Osteoblast (primary cell): ENCODE measurements around the gene EIF4E. TPM values are rescaled to one million over a fixed set of nuclear protein-coding genes. Genes with fewer than 3 reads are reported as not detected.

Source experiments
- DNase-seq: peaks from one replicate; pipeline ENCODE4 v3.0.0; 2011; ENCODE audit warnings: low spot score, mixed read lengths; ENCODE audit not compliant: insufficient read length; ENCODE audit errors: missing footprints
- H2AFZ ChIP-seq: 2 replicates; pipeline ENCODE4 v1.6.0; 2011; ENCODE audit warnings: mild to moderate bottlenecking, low read length
- H3K27ac ChIP-seq: 2 replicates; pipeline ENCODE4 v1.5.1; 2011; ENCODE audit warnings: mild to moderate bottlenecking, low read depth, low read length, moderate library complexity
- H3K27me3 ChIP-seq: 2 replicates; pipeline ENCODE4 v1.6.0; 2012; ENCODE audit warnings: mild to moderate bottlenecking, control low read depth, inconsistent platforms, low read length, moderate library complexity; ENCODE audit not compliant: insufficient read depth
- H3K36me3 ChIP-seq: 2 replicates; pipeline ENCODE4 v1.5.1; 2011; ENCODE audit warnings: mild to moderate bottlenecking, low read length, control low read depth, moderate library complexity; ENCODE audit not compliant: insufficient read depth
- H3K4me1 ChIP-seq: 2 replicates; pipeline ENCODE4 v1.5.1; 2011; ENCODE audit warnings: mild to moderate bottlenecking, low read length, control low read depth, moderate library complexity; ENCODE audit not compliant: insufficient read depth
- H3K4me2 ChIP-seq: 2 replicates; pipeline ENCODE4 v1.6.0; 2011; ENCODE audit warnings: mild to moderate bottlenecking, low read length; ENCODE audit not compliant: insufficient read depth
- H3K4me3 ChIP-seq: fragments of 200-600 bp; sonication (generic); 3 replicates; pipeline ENCODE4 v1.5.1; 2012; ENCODE audit warnings: mild to moderate bottlenecking, low read length, inconsistent platforms; ENCODE audit not compliant: insufficient read depth
- H3K79me2 ChIP-seq: 2 replicates; pipeline ENCODE4 v1.6.0; 2012; ENCODE audit warnings: mild to moderate bottlenecking, low read length, control low read depth, inconsistent platforms; ENCODE audit not compliant: insufficient read depth
- H3K9me3 ChIP-seq: 2 replicates; pipeline ENCODE4 v1.5.1; 2011; ENCODE audit warnings: low read depth, low read length, control low read depth
- H4K20me1 ChIP-seq: 2 replicates; pipeline ENCODE4 v1.6.0; 2012; ENCODE audit warnings: mild to moderate bottlenecking, low read length, control low read depth; ENCODE audit not compliant: insufficient read depth
- total RNA-seq: library from RNA; depleted of rRNA; stranded (reverse); fragments of >200 nt; gene quantifications from 2 replicates; pipeline ENCODE4 v1.2.3, GENCODE V29; 2012
- TF ChIP-seq, protein P1 (sequence below): IDR thresholded peaks from 2 replicates; pipeline ENCODE4 v1.5.1; 2011; ENCODE audit warnings: mild to moderate bottlenecking, low read depth, low read length, moderate library complexity; ENCODE audit errors: extremely low read depth

The EIF4E gene
- total RNA-seq, 1 donor, result 105 TPM

DNA sequence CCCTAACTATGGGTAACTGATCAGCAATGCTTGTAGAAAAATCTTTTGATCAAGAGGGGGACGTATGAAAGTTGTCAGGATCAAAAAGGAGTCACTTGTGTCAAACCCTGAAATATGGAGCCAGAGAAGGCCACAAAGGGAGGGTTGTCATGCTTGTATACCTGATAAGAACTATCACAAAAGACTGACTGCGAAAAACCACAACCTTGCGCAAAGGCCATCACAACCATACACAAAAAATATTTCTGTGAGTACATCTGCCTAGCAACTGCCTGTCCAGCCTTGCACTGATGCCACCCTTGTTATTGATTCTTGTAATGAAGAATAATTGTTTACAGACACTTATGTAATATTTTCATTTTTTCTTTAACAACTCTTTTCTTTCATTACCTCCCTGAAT is 22.8 kb upstream of the EIF4E start:
- no peak overlapping the region for H2AFZ ChIP-seq
- no peaks in the 10 kb centered on the region for H3K4me1 ChIP-seq
- H3K4me3 ChIP-seq, result no peak overlapping the region
- no peaks in the 10 kb centered on the region for H3K9me3 ChIP-seq
- no peak overlapping the region for H3K27ac ChIP-seq
- H3K36me3 ChIP-seq, result no peaks in the 10 kb centered on the region
- H3K79me2 ChIP-seq, result no peaks in the 10 kb centered on the region
- DNase-seq, result no peak
- no peaks in the 10 kb centered on the region for H3K27me3 ChIP-seq
- no peaks in the 10 kb centered on the region for H4K20me1 ChIP-seq
- TF ChIP-seq, protein P1, sequence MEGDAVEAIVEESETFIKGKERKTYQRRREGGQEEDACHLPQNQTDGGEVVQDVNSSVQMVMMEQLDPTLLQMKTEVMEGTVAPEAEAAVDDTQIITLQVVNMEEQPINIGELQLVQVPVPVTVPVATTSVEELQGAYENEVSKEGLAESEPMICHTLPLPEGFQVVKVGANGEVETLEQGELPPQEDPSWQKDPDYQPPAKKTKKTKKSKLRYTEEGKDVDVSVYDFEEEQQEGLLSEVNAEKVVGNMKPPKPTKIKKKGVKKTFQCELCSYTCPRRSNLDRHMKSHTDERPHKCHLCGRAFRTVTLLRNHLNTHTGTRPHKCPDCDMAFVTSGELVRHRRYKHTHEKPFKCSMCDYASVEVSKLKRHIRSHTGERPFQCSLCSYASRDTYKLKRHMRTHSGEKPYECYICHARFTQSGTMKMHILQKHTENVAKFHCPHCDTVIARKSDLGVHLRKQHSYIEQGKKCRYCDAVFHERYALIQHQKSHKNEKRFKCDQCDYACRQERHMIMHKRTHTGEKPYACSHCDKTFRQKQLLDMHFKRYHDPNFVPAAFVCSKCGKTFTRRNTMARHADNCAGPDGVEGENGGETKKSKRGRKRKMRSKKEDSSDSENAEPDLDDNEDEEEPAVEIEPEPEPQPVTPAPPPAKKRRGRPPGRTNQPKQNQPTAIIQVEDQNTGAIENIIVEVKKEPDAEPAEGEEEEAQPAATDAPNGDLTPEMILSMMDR, result no peak
- no peak overlapping the region for H3K4me2 ChIP-seq

DNA sequence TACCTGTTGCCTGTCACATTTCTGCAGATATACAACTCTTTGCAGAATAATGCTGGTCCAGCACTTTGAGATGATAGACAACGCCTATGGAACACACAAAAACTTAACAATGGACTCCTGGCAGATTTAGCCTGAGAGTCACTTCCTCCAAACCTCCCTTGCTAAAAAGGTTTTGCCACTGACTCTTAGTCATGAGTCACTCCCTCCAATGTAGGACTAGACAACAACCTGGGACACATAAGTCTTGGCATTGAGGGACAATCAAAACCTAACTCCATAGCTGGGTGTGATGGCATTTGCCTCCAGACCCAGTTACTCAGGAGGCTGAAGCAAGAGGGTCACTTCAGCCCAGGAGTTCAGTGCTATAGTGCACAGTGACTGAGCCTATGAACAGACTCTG is 22.0 kb upstream of the EIF4E start:
- Histone ChIP-seq H3K27ac (no peak overlapping the region), H3K27me3 (no peaks in the 10 kb centered on the region), H3K4me1 (no peaks in the 10 kb centered on the region), H2AFZ (peak overlapping the region; percentile 15), H3K4me2 (no peak overlapping the region), H3K79me2 (no peaks in the 10 kb centered on the region), H3K4me3 (no peak overlapping the region), H4K20me1 (no peaks in the 10 kb centered on the region), H3K9me3 (no peaks in the 10 kb centered on the region), H3K36me3 (no peaks in the 10 kb centered on the region)
- peak; percentile 73 for DNase-seq
- TF ChIP-seq, protein P1, result no peak

DNA sequence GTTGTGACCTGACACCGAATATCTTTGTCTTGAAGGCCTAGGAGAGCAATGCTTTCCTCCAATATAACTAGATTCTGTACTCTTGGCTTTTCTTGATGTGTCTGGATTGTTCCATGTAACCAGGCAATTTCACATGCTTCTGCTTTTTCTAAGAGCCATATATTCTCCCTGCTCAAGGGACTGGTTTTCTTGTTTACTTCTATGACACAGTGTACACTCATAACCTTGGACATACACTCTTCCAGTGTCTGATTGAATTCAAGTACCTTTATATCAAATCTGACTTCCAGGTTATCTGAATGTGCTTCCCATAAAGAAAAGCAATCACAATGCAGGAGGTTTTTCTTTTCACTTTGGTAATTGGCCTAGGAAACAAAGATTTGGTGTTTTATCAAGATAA is 17.4 kb upstream of the EIF4E start:
- Histone ChIP-seq H3K36me3 (no peaks in the 10 kb centered on the region), H3K9me3 (no peaks in the 10 kb centered on the region), H3K4me3 (no peak overlapping the region), H3K4me2 (no peak overlapping the region), H2AFZ (peak overlapping the region; percentile 38), H4K20me1 (no peaks in the 10 kb centered on the region), H3K79me2 (no peaks in the 10 kb centered on the region), H3K27ac (no peak overlapping the region), H3K27me3 (no peaks in the 10 kb centered on the region), H3K4me1 (no peaks in the 10 kb centered on the region)
- TF ChIP-seq, protein P1, result no peak
- no peak for DNase-seq

DNA sequence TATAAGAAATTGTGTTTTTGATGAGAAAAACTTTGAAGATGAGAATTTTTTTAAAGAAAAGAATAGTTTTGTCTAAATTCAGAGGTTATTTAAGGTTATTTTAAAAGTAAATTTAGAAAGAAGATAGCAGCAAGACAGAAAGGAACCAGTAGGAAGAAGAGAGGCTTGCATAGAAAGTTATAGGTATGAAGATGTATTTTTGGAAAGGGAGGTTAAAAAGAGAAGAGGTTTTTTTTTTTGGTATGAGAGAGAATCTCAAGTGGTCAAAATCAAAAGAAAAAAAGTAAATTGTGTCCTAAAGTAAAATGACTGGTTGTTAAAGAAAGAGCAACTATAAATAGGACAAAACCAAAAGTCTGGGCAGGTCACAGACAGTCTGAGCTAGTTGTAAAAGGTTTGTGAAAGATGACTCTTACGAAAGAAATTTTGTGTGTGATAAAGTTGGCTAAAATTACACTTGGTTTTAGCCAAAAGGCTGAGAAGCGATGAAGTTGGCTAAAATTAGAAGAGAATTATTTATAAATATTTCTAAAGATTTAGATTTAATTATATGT is 16.4 kb upstream of the EIF4E start:
- H3K27ac ChIP-seq, result no peak overlapping the region
- no peak overlapping the region for H3K4me3 ChIP-seq
- H3K27me3 ChIP-seq, result no peaks in the 10 kb centered on the region
- H3K4me2 ChIP-seq, result no peak overlapping the region
- no peaks in the 10 kb centered on the region for H4K20me1 ChIP-seq
- H3K79me2 ChIP-seq, result no peaks in the 10 kb centered on the region
- no peak overlapping the region for H2AFZ ChIP-seq
- DNase-seq, result no peak
- H3K36me3 ChIP-seq, result no peaks in the 10 kb centered on the region
- TF ChIP-seq, protein P1, result no peak
- H3K9me3 ChIP-seq, result no peaks in the 10 kb centered on the region
- no peaks in the 10 kb centered on the region for H3K4me1 ChIP-seq
